Measurements from ENCODE around the gene BCL2L2.

The BCL2L2 gene

GRCh38 chr14:23357261-23357660 lies 50.6 kb downstream of the BCL2L2 start:
- DNase-seq, result no peak

- no peak for DNase-seq
Observed at GRCh38 chr14:23358042-23358441, 51.4 kb downstream of the BCL2L2 start.

DNA sequence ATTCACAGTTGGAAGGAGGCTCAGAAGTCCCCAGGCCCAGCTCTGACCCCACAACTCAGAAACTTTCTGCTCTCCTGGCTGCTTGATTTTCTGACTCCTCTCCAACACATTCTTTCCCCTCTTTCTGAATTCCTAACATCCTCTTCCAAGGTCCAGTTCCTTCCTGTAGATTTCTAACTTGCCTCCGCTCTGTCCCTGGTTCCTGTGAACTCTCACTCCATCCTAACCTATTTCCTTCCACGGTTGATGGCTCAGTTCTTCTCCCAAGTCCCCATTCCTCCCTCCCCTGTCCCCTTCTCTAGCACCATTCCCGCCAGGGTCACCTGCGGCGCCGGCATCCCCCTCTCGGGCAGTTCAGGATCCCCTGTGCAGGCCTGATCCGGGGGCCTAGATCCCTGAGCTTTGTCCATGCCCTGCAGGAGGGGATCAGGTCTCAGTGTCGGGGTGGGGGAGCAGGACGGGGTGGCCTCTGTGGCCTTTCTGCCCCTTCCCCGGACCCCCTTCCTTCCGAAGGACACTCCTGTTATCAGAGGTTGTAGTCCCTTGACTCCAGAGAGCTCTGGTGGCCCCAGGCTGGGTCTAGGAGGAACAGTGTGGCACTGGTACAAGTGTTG lies 52.0 kb downstream of the BCL2L2 start:
- DNase-seq, result no peak

DNA sequence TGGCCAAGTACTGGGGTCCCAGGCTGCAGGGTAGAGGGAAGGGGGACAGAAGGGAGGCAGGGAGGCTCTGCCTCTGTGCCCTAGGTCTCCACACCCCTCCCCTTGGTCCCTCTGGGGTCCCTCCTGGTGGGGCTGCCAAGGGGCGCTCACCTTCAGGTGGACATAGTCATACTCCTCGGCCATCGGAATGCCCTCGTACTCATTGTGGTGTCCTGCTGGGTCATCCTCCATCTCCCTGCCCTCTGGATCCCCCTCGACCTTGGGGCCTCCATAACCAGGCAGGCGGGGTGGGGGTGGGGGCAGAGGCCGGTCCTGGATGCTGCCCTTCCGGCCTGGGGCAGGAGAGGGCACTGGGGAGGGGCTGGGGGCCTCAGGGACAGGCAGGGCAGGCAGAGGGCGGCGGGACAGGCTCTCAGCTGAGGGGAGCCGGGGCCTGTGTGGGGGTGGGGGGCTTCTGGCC lies 52.6 kb downstream of the BCL2L2 start:
- DNase-seq, result no peak

DNA sequence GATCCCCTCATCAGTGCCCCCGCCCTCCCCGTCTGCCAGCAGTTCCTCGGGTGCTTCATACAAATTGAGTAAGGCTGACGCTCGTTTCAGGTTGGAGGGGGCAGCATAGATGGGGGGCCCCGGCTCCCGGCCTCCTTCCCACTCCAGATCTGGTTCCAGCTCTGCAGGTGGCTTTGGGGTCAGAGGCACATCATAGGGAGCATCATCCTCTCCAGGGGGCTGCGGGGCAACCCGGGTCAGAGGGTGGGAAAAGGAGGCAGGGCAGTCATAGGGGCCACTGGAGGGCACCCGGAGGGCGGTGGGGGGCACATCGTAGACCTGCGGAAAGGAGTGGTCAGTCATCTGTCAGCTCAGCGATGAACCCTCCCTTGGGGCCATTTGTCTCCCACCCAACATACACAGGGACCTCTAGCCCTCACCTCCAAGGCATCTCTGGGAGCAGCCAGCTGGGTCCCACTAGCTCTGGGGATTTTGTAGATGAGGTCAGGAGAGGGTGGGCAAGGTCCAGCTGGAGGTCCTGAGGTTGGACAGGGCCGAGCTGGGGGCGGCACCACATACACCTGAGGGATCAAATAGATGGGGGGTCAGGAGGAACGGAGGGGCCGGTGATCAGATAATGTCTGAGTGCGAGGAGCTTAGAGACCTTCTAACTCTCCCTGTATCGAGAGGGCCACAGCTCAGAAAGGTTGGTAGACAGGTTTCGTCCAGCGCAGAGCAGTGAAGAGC lies 53.3 kb downstream of the BCL2L2 start:
- DNase-seq, result no peak

- DNase-seq, result no peak
Observed at GRCh38 chr14:23360496-23360895, 53.9 kb downstream of the BCL2L2 start.

GRCh38 chr14:23361320-23361719 lies 54.7 kb downstream of the BCL2L2 start:
- no peak for DNase-seq
